Measurements from ENCODE around the gene COL6A3.
"Not testable (repeated sequence)": the region's sequence is repeated elsewhere in the genome, so short reads cannot be mapped to it uniquely, and the experiment has no call there.

The COL6A3 gene

GRCh38 chr2:237374284-237375060 lies 39.5 kb downstream of the COL6A3 start:
- no peak for DNase-seq

DNA sequence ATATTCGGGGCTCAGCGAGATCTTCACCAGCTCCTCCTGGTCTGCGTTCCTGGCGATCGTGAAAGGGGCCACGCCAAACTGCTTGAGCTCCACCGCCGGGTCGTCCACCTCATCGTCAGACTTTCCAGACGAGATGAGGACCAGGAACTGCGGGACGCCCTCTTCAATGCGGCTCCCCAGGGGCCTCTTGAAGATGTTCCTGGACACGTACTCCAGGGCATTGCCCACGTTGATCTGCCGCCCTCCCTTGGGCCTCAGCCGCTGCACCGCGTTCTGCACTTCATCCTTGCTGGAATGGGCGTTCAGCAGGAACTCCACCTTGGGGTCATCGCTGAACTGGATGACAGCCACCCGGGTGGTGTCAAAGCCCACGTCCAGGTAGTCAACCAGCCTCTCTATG lies 42.1 kb downstream of the COL6A3 start:
- no peak for DNase-seq

DNA sequence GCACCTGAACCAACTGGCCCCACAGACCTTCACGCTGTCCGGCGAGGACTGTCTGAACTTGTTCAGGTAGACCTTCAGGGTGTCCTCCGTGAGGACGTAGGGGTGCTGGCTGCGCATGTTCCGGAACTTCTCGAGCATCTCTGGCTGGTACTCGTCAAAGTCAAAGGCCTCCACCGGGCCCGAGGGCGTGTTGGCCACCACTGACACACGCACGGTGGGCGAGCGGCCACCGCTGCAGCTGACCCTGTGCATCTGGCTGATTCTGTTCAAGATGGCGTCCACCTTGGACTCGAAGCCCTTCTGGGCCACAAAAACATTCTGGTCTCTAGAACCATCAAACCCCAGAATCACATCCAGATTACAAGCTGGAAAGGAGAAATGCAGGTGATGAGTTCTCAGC lies 48.3 kb downstream of the COL6A3 start:
- no peak for DNase-seq

DNA sequence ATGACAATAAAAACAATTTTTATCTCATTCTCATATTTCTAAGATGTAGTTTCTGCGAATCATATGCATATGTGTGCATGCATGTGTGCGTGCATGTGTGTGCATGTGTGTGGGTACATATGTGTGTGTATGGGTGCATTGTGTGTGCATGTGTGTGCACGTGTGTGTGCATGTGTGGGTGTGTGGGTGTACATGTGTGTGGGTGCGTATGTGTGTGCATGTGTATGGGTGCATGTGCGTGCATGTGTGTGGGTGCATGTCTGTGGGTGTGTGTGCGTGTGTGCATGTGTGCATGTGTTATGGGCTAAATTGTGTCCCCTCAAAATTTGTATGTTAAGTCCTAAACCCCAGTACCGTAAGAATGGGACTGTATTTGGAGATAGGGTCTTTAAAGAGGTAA lies 49.3 kb downstream of the COL6A3 start:
- DNase-seq, result no peak

- no peak for DNase-seq
Observed at GRCh38 chr2:237361194-237362004, 52.6 kb downstream of the COL6A3 start.

- no peak for DNase-seq
Observed at GRCh38 chr2:237359894-237360780, 53.8 kb downstream of the COL6A3 start.

GRCh38 chr2:237359518-237359840 lies 54.5 kb downstream of the COL6A3 start:
- no peak for DNase-seq

- DNase-seq, result no peak
Observed at GRCh38 chr2:237358721-237359517, 55.0 kb downstream of the COL6A3 start.

DNA sequence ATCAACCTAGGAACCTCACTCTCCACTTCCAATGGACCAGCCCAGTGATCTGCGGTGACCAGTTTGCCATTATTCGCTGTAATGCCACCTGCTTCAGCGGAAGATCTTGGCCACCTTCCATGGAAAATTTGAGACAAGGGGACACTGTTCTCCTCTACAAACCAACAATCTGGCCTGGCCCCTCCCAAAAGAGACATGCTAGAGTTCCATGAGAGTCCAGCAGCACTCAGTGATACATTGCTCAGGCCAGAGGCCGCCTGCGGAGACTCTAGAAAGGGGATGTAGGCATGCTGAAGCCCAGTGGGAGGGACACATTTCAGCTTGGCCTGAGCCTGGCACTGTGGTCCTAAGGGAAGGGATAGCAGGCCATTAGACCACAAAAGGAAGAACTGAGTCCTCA lies 58.3 kb downstream of the COL6A3 start:
- DNase-seq, result no peak

DNA sequence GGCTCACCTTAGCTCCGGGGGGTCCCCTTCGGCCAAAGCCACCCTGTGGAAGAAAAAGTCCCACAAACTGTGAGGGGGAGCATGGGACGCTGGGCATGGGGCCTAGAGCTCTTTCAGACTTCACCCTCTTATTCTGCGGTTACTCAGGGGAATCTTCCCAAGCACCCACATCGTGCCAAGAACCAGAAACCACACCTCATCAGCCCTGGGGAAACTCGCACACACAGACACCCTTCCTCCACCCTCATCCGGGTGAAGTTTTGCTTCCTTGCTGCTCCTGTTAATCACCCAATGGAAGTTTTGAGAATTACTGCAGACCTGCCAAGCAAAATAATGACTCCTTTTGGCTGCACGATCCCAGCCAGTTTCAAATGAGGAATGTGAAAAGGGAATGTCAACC lies 59.1 kb downstream of the COL6A3 start:
- no peak for DNase-seq

- not testable (repeated sequence) for DNase-seq
Observed at GRCh38 chr2:237354172-237354571, 59.8 kb downstream of the COL6A3 start.

DNA sequence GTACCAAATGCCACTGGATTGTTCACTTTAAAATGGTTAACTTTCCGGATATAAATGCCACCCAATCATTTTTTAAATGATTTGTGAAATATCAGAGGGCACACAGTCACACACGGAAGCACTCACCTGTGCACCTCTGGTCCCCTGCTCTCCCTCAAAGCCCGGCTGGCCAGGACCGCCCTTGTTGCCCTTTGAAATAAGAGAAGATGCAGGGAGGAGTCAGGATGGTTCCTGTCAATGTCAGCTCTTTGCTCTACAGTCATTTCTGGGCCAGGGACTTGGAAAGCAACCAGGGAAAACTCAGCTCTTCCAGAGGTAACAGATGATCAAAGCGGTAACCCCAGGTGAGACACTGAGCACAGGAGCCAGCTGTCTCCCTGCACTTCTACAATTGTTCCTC lies 60.7 kb downstream of the COL6A3 start:
- no peak for DNase-seq

DNA sequence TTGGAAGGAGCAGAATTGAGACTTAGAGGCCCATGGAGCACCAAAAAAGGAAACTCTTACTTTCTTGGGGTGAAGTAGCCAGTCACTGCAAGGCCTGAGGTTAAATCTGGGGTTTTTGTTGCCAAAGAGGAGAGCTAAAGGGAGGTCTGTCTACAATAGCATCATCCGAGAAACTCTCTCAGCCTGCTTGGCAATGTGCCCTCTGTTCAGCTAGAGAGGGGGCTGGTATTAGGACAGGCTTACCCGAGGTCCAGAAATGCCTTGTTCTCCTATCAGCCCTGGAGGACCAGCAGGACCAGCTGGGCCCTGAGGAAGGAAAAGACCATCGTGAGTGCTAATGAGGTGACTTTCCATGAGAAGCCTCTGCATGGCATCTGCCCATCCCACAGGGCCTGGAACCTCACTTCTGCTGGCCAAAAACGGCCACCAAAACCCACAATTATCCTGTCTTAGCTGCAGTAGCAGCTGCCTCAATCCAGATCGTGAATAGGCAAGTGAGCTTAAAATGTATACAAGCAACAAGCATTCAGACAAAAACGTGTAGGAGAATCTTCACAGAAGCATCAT lies 61.6 kb downstream of the COL6A3 start:
- no peak for DNase-seq

DNA sequence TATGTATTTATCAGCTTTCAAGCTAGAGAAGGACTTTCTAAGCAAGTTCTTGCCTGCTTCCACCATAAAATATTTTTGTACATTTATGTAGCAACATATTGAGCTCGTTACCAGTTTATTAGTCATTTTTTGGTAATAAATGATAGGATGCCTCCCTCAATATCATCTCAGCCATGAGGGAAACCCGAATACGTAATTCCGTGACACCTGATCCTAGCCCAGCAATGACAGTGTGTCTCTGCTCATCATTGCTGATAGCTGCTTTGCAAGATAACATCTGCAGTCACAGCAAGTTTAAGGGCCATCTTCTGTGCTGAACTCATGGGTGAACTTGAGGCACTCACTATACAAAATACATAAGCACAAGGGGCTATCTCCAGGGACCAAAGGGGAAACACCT lies 62.2 kb downstream of the COL6A3 start:
- DNase-seq, result no peak

DNA sequence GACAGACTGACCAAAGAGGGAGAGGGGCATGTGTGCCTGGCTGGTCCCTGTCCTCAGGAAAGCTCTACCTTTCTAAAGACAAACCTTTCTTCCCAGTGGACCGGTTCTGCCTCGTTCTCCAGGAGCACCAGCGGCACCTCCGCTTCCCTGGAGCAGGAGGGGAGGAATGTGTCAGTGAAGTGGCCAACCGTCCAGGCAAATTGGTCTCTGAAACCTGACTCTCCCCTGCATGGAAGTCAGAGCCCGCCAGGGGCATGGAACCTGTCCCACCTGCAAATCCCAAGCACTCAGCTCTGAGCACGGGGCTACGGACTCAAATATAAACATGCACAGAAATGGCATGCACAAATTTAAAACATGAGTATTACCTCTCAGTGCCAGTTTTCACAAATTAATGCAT lies 62.9 kb downstream of the COL6A3 start:
- no peak for DNase-seq

DNA sequence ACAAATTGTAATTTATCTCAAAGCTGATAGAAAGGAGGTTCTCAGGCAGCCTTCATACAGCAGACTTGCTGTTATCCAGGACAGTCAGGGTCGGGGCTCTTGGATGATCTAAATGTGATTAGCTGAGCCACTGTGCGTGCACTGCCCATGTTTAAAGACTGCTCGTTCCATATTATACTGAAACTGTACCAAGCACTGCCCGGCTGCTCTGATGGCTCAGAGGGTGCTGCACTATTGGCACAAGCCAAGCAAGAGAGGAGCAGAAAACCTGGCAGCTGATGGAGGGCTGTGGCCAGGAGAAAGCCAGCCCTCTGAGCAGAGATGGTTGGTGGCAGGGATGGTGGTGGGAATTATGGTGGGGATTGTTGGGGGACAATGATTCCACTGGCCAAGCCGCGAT lies 63.4 kb downstream of the COL6A3 start:
- DNase-seq, result no peak

DNA sequence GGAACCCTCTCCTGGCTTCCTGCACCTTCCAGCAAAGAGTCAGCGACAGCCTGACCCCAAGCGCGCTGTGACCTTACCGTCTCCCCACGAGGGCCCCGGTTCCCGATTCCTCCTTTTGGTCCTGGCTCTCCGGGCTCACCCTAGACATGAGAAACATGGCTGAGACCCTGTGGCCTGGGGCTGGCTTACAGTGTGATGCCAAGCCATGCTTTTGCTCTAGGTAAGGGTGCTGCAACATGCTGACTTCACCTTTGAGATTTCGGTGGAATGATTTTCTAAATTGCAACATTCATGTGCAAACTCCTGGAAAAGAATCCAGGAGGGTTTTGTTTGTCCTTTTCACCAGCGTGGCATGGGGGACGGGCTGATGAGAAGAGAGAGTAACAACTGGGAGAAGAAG lies 63.9 kb downstream of the COL6A3 start:
- DNase-seq, result no peak

DNA sequence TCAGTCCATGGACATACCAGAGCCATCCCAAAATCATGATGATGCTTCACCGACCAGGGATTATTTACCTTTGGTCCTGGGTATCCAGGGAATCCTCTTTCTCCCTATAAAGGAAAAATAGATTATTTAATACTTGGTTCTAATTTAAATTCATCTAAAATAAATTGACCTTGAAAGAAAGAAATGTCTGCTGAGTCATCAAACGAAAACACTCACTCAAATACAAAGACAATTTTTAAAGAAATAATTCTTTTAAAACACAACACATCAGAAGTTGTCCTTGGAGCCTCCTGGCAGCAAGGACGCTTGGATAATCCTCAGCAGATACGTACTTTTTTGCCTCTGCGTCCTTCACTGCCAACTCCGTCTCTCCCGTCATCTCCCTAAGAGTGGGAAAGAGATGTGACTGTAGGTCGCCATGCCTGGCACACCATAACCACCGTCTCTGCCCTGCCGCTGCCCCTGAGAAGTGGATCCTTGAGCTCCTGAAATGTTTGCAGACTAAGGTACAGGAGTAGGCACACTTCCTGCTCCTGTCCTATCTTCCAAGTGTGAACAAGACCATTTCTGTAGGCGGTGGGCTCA lies 65.6 kb downstream of the COL6A3 start:
- no peak for DNase-seq

- no peak for DNase-seq
Observed at GRCh38 chr2:237345891-237346640, 67.9 kb downstream of the COL6A3 start.

DNA sequence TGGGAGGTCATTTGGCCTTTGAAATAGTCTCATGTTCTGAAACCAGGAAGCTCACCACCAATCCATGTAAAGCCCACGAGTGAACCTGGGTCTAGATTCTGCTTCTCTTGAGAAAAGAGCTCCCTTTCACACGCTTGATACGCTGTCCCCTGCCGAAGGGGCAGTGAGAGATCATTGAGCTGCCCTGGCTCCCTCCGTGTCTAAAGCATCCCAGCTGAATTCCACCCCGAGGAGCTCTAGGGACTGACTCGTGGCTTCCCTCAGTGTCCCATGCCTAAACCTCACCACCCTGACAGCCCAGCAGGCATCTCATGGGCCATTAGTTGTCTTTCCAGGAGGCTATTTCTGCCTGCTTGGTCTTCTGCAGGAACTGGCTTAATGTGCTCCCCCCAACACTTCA lies 68.6 kb downstream of the COL6A3 start:
- no peak for DNase-seq

- DNase-seq, result no peak
Observed at GRCh38 chr2:237344942-237345341, 69.0 kb downstream of the COL6A3 start.
